D721Med (cell line): ENCODE measurements around the gene GRAP.

ENCODE experiments used
- DNase-seq: peaks from one replicate; pipeline ENCODE4 v3.0.0; 2011; ENCODE audit warnings: low spot score; ENCODE audit not compliant: insufficient read length
- FAIRE-seq: peaks from 2 replicates; lab custom pipeline; 2011; peaks lifted over from hg19 to GRCh38; lab: Jason Lieb, UNC
- CTCF ChIP-seq: IDR thresholded peaks from 2 replicates; pipeline ENCODE4 v1.5.1; 2012; ENCODE audit warnings: mild to moderate bottlenecking, control low read depth; ENCODE audit not compliant: insufficient read depth; ENCODE audit errors: missing control alignments

The GRAP gene

GRCh38 chr17:18991531-18992315 is 55.0 kb downstream of the GRAP start:
- DNase-seq (no peak), FAIRE-seq (no peak)
- TF ChIP-seq CTCF = no peak

DNA sequence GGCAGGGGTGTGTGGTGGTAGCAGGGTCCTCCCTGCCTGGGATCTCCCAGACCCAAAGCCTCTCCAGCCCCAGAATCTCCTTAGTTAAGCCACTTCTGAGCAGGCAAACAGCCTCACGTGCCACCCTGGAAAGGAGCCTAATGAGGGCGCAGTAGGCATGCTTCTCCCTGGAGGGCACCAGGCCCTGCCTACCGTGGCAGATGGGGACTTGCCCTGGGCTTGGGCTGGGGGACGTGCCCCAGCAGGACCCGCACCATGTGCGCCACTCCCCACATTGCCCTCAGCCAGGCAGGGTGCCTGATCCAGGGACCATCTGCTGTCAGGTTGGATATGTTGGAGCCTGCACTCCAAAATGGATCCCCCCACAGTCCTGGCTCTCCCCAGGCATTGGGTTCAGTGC is 56.4 kb downstream of the GRAP start:
- no peak for DNase-seq
- TF ChIP-seq CTCF = no peak
- no peak for FAIRE-seq

DNA sequence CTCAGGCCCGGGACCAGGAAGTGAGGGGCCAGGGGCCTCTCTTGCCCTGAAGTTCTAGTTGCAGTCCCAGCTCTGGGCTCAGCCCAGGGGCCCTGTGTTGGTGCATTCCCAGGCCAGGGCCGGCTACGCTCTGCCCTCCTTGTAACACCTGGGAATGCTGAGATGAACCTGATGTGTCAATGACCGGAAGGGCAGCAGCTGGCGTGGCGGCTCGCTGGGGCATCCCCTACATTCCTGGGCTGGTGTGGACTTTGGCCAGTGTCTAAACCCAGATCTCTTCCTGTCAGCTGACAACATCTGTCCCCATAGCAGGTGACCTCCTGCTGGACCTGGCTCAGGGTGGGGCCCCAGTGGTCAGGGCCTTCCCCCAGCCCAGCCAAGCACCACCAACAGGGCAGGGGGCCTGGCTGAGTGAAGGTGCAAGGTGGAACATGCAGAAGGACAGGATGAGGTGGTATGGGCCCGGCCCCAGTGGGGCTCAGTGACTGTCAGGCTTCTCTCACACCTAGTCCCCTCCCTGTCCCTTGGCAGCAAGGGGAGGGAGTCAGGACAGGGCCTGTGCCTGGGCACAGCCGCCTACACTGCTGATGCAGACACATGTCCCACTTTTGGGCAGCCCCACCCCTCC is 58.1 kb downstream of the GRAP start:
- DNase-seq (no peak), FAIRE-seq (no peak)
- no peak for TF ChIP-seq CTCF

GRCh38 chr17:18987862-18988545 is 58.8 kb downstream of the GRAP start:
- no peak for TF ChIP-seq CTCF
- FAIRE-seq (no peak), DNase-seq (no peak)

GRCh38 chr17:18987230-18987610 is 59.5 kb downstream of the GRAP start:
- DNase-seq (no peak), FAIRE-seq (no peak)
- TF ChIP-seq CTCF = no peak

GRCh38 chr17:18986541-18987229 is 60.1 kb downstream of the GRAP start:
- no peak for FAIRE-seq
- no peak for TF ChIP-seq CTCF

More at GRCh38 chr17:18986541-18987229, 60.1 kb downstream of the GRAP start:
- DNase-seq = no peak
